GM19043 (cell line): ENCODE data around the gene SPRED3.
"Not testable (repeated sequence)": the region's sequence is repeated elsewhere in the genome, so short reads cannot be mapped to it uniquely, and the experiment has no call there.

ENCODE experiments used
- ATAC-seq: cut with Tn5 transposase; IDR thresholded peaks from one replicate; pipeline ENCODE4 v1.9.1; 2021; ENCODE audit warnings: low read depth; ENCODE audit not compliant: unreplicated experiment

The SPRED3 gene

DNA sequence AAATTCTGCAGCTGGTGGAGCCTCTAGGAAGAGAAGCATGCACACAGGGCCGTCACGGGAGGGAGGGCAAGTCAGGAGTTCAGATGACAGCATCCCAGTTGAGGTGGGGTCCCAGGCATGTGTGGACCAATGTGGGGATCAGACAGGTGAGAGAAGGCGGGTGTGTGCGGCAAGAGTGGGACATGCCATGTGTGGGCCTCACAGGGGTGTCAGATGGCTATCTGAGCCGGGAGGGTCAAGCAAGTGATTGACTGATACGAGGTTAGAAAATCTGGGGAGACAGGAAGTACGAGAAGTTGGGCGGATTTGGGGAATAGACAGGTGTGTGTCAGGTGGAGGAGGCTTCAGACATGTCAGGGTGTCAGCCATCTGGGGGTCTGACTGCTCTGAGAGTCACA lies 28.6 kb downstream of the SPRED3 start:
- no peak for ATAC-seq

DNA sequence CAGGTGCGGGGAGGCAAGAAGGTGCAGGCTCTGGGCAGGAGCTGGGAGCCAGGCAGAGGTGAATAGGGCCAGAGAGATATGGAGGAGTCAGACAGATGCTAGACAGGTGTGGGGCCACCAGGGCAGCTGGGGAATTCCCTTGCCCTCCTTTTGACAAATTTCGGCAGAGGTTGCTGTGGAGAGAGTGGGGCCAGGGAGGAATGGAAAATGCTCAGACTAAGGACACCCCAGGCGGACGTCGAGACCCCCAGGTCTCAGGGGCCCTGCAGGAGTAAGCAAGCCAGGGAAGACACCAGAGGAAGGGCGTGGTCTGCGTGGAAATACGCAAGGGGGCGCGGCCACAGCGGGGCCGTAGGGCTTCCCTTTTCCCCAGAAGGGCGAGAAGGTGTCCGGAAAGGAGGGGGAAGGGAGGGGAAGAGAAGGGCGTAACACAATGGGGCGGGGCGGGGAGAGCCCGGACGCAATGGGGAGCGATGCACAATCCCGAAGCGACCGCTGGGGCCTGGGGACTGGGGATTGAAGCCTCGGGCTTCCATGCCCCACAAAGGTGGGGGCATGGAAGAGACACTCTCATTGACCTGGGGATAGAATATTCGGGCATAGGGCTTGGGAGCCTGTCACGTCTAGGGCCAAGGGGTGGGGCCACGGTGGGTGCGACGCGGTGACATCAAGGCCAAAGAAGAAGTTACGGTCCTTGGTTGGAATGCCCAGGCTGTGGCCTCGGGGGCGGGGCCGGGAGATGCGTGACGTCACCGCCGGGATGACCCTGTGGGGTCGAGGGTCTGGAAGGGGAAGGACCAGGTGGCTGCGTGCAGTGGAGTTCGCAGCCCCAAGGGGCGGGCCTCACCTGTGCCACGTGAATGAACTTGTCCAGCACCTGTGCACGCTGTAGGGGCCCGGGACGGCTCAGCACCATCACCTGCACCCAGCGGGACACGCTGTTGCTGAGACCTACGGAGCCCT lies 29.3 kb downstream of the SPRED3 start:
- no peak for ATAC-seq

DNA sequence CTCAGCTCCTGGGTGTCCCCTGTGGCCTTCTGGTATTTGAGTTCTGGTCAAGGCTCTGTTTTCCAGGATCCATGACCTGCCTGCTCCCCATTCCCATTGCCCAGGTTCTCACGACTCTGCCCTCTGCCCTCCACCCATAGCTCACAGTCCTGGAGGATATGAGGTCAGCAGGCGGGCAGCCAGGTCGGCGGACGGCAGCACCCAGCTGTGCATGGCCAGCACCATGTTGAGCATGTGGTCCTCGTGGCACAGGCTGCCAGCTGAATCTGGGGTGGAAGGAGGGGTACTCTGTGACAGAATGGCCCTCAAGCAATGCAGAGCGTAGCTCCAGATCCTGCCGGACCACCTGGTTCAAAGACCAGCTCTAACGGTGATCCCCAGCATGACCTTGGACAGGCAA lies 32.4 kb downstream of the SPRED3 start:
- ATAC-seq: no peak

DNA sequence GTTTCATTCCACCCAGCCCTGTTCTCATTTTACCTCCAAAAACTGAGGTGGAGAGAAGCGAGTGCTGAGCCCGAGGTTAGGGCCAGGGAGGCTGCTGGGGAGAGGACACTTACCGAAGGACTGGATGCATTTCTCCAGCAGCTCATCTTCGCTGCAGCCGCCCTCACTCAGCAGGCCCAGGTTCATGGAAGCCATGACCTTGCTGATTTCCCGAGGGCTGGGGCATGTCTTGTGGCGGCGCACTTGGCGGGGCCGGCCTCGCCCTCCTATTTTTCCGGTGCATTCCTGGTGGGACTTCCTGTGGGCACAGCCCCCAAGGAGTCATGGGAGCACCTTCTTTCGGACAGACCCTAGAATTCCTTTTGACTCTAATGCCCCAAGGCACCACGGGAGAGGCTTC lies 33.4 kb downstream of the SPRED3 start:
- no peak for ATAC-seq

DNA sequence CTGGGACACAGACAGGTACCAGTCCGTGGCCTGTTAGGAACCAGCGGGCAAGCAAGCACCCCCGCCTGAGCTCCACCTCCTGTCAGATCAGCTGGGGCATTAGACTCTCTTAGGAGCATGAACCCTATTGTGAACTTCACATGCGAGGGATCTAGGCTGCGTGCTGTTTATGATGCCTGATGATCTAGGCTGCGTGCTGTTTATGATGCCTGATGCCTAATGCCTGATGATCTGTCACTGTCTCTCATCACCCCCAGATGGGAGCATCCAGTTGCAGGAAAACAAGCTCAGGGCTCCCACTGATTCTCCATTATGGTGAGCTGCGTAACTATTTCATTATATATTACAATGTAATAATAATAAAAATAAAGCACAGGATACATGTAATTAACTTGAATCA lies 33.9 kb downstream of the SPRED3 start:
- no peak for ATAC-seq

DNA sequence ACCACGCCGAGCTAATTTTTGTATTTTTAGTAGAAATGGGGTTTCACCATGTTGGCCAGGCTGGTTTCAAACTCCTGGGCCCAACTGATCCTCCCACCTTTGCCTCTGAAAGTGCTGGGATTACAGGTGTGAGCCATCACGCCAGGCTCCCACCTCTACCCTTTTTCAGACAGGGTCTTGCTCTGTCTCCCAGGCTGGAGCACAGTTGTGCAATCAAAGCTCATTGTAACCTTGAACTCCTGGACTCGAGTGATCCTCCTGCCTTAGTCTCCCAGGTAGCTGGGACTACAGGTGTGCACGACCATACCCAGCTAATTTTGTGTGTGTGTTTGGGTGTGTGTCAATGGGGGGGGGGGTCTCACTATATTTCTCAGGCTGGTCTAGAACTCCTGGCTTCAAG lies 35.8 kb downstream of the SPRED3 start:
- ATAC-seq: no peak

DNA sequence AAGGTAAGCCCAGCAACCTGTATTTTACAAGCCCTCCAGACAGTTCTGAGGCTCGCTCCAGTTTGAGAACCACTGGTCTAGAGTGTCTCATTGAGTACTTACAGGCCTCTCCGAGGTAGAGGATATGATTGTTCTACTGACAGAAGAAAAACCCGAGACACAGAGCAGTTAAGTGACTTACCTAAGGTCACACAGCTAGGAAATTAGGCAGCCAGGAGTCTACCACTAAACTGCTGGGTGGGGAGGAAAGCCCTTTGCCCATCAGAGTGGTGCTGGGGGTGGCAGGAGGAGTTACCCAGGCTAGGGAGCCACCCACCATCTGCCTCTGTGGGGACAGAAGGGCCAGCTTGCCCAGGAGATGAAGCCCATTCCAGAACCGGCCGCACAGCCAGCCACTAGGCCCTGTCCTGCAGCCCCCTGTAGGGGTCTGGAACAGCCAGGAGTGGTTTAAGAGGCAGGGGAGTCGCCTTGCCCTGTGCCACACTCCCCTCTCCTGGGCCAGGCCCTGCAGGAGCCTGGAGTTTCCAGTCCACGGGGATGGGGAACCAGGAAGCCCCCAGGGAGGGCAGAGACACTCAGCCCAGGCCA lies 36.8 kb downstream of the SPRED3 start:
- ATAC-seq: no peak

DNA sequence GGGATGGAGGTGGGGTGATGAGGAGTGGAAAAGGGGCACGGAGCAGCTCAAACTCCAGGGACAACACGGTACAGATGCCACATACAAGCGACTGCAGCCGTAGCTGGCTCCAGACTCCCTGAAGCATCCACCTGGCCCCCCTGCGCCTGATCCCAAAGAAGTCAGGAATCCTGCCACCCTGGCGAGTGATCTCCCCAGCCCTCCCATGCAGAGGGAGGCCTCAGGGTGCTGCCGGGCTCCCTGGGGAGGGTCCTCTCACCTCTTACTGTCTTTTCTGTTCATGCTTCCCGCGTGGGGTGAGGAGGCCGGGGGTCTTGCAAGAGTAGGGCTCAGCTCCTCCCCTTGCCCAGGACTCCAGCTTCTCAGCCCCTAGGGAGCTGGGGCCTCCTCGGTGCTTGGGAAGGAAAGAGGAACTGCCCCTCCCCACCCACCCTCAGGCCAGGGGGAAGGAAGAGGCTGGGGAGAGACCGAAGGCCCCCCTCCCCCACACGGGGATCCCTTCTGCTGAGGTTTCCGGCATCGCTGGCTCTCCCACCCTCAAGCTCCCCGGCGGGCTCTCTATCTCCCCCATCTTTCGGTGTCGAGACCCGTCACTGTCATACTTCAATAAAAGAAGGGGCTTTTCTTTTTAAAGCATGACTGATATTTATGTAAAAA lies 37.4 kb downstream of the SPRED3 start, which contains the start of gene RASGRP4:
RASGRP4 (minus strand) TSS at position 410 of the 657 bp plus-strand sequence; CDS start at position 282, 128 bp downstream.
- no peak for ATAC-seq

DNA sequence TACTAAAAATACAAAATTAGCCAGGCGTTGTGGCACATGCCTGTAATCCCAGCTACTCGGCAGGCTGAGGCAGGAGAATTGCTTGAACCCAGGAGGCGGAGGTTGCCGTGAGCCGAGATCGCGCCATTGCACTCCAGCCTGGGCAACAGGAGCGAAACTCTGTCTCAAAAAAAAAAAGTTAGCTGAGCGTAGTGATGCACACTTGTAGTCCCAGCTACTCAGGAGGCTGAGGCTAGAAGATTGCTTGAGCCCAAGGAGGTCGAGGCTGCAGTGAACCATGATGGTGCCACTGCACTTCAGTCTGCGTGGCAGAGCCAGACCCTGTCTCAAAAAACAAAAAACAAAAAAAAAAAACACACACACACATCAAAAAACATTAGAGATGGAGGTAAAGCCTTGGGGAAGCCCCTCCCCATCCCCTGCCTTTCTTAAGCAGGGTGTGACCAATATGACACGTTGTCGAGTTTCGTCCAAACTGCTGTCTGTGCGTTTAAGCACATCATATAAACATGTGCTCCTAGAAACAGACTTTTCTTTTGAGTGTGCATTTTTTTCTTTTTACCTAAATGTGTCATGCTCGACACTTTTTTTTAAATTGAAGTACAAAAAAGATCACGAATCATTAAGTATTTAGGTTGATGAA lies 38.7 kb downstream of the SPRED3 start:
- ATAC-seq: not testable (repeated sequence)

DNA sequence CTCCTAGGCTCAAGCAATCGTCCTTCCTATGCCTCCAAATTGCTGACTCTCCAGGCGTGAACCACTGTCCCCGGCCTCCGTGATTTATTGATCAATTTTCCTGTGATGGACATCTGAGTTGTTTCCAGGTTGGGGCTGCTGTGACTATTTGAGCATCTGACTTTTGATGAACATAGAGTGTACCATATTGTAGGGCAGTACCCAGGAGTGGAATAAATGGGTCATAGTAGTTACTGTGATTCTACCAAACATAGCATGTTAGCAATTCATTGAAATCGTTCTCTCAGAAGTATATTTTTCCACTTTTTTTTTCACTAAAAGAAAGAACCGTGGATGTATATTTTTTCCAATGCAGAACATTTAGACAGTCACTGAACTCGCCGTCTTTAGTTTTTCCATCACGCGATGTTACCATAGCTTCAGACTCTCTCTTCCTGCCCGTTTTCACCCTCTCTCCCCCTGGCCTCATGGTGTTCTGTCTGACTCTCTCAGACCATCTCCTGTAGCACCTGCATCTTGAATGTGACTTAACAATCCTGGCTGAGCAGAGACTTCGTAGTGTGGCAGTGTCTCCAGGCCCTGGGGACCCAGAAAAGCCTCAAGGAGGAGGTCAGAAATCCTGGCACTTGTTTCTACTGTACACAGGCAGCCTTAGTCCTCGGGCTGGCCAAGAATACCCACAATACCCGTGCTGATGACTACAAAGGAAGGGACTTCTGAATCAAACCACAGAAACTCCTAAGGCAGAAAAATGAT lies 40.7 kb downstream of the SPRED3 start:
- ATAC-seq: no peak

DNA sequence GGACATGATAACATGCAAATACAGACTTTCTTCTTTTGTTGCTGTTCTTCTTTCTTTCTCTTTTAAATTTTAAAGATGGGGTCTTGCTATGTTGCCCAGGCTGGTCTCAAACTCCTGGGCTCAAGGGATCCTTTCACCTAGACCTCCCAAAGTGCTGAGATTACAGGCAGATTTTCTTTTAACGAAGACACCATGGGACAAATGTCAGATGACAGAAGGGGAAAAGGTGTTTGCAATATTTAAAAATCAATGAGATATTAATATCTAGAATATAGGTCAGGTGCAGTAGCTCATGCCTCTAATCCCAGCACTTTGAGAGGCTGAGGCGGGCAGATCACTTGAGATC lies 41.3 kb downstream of the SPRED3 start:
- ATAC-seq: no peak

DNA sequence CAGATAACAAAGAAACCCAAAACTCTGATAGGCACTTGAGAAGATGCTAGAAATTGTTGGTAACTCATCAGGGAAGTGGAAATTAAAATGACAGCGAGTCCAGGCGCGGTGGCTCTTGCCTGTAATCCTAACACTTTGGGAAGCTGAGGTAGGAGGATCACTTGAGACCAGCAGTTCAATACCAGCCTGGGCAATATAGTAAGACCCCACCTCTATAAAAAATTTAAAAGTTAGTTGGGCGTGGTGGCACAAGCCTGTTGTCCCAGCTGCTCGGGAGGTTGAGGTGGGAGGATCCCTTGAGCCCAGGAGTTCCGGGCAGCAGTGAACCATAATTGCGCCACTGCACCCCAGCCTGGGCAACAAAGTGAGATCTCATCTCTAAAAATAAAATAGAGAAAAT lies 42.4 kb downstream of the SPRED3 start:
- no peak for ATAC-seq

DNA sequence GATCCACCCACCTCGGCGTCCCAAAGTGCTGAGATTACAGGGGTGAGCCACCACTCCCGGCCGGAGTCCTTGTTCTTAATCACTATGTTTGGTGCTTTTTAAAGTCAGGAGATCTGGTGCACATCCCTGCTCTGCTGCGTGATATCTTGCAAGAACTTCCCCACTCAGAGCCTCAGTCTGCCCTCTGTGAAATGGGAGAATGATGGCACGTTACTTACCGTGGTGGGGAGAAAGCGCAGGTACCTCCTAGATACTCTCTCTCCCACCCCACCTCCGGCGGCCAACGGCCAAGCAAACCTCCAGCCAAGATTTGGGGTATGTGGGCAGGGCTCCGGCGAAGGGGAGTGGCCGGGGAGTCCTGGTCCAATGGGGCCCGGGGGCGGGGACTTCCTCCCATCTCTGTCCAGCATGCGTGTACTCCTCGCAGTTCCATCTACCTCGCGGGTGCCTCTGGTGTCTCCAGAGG lies 44.8 kb downstream of the SPRED3 start, which contains the start of gene RYR1:
RYR1 (plus strand) TSS at position 424 of the 466 bp plus-strand sequence. CDS start 139 bp downstream, outside the sequence.
- no peak for ATAC-seq

DNA sequence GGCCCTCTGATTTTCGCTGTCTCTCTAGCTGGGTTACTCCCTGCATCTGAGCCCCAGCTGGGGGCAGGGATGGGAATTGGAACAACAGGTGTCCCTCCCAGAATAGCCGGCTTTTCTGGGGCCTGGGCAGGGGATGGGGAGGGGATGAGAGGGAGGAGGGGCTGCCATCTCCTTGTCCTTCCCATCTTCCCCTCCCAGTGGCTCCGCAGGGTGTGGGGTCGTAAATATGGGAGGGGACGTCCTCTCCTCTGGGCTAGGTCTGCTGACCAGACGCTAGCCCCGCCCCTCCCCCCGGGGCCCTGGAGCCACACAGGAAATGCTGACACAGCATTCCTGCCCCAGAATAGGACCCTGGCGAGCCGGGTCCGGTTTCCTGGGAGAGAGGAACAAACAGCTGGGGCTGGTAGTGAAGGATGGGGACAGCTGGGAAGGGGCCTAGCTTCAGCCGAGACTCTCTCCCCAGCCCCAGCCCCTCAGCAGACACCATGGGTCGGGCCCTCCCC lies 46.1 kb downstream of the SPRED3 start:
- no peak for ATAC-seq

DNA sequence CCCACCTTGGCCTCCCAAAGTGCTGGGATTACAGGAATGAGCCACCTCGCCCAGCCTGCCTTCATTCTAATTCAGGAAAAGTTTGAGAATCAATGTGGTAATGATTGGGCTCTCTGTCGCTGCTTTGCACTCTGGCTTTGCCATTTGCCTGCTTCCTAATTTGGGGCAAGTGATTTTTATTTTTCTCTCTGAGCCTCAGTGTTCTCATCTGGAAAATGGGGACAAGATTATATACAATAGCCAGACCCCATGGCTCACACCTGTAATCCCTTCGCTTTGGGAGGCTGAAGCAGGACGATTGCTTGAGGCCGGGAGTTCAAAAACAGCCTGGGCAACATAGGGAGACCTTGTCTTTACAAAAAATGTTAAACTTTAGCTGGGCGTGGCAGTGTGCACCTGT lies 48.8 kb downstream of the SPRED3 start:
- no peak for ATAC-seq

DNA sequence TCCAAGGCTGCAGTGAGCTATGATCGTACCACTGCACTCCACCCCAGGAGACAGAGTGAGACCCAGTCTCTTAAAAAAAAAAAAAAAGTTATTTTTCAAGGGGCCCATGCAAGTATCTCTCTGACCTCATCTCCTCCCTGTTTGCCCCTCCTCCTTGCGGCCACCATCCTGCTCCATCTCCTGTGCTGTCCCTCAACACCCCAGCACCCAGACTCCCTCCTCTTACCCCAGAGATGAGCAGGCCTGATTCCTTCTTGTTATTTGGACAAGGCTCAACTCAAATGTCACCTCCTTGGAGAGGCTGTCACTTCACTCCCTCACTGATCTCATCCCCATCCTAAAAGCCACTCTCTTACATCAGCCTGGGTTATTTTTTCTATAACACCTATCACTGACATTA lies 49.4 kb downstream of the SPRED3 start:
- no peak for ATAC-seq

DNA sequence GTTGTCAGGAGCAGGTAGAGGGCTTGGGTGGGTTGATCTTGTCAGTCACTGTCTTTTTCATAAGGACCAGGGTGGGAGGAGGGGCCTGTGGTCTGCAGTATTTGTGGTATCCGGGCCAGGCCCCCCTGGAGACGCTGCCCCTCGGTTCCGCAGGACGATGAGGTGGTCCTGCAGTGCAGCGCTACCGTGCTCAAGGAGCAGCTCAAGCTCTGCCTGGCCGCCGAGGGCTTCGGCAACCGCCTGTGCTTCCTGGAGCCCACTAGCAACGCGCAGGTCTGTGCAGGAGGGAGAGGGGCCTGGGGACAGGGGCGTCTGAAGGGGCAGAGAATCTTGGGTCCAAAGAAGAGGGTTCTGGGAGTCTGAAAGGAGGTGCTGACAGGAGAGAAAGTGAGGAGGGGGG lies 52.1 kb downstream of the SPRED3 start:
- ATAC-seq: no peak

DNA sequence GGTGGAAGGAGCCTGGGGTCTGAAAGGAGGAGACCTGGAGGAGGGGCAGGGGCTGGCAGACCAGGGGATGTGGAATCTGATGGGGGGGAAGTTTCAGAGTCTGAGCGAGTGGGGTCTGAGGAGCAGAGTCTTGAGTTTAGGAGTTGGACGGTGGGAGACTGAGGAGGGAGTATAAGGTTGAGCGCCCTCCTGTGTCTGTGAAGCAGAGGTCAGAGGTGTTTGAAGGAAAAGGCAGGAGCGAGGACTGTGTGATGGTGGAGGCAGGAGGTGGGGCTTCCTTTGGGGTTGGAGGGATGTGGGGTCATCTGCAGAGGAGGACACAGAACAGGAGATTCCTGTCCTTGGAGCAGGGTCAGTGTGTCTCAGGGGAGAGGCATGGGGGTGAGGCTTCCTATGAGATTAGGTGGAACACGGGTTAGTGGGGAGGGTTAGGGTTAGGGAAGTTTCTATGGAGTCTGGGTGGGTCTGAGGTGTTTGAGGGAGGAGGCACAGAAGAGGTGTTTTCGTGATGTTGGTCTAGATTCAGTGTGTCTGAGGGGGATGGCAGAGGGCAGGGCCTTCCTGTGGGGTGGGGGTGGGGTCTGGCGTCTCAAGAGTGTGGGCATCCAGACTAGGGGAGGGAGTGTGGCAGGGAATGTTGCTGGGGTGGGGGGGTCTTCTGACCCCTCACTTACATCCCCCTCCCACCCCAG lies 53.3 kb downstream of the SPRED3 start:
- ATAC-seq: no peak

DNA sequence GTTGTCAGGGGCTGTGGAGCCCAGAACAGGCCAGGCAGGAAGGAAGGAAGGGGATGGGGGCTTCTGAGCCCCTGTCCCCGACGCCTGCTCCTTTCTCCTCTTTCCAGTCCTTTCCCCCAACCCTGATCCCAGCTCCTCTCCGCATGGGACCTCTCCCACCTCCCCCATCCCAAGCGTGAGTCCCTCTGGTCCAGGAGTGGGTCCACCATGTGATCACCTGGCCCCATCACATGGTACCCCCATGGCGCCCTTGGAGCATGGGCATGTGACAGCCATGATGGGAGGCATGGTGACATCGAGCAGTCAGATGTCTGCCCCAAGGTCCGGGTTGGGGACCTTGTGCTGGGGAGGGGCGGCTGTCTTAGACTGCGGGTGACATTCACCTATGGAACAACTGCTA lies 54.2 kb downstream of the SPRED3 start:
- no peak for ATAC-seq
